SH-SY5Y (cell line): ENCODE data around the gene PSMD6.

Source experiments
- GATA2 ChIP-seq: IDR thresholded peaks from 2 replicates; pipeline ENCODE4 v1.6.1; 2011; ENCODE audit warnings: mild to moderate bottlenecking, low read depth, low read length
- GATA3 ChIP-seq: IDR thresholded peaks from 2 replicates; pipeline ENCODE4 v1.6.1; 2011; ENCODE audit warnings: low read depth, mild to moderate bottlenecking, low read length, moderate library complexity

DNA sequence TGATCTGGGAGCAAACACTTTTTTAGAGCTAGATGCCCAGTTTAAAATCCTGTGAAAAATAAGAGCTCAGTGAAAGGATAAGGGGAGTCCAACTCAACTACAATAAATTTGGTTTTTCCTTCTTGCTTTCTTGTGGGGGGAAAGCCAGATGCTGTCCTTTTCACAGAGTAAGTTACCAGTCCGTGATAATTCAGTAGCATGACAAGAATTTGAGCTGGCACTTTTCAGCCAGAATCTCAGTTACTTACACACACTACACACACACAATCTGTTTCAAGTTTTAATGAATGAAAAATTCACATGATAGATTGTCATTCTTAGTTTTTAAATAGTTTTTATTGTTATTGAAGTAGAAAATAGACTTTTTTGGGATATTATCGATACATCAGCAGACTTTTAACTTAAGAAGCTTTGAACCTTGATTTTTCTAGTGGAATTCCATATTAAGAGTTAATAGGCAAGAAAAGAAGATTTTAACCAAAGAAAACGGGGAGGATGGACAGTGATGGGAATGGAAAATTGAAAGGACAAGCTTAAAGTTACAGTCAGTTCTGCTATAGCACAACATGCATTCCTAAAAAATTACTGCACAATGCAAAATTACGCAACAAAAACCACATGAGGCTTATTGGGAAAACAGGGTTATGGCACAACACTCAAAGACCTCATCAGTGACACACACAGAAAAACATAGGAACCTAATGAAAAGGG is 47.0 kb downstream of the PSMD6 start:
- TF ChIP-seq GATA2 (no peak), GATA3 (no peak)
